Tibial nerve (tissue), 3 donors: ENCODE results near the gene UGT1A9.

Experiments
- POLR2A ChIP-seq, 2 donors: fragments of 450-650 bp; IDR thresholded peaks; one replicate each; pipeline ENCODE4 v1.6.1; 2017; ENCODE audit warnings: antibody characterized with exemption in 2 of 2, mild to moderate bottlenecking in 2 of 2, moderate library complexity in 2 of 2
- TF ChIP-seq, protein P1 (sequence below), 5 experiments: fragments of 200-600 bp in 3 of 5; fragments of 450-650 bp in 2 of 5; sonication (generic) in 3 of 5; IDR thresholded peaks; one replicate each; pipeline ENCODE4 v1.5.1; 2016 to 2019; ENCODE audit warnings: antibody characterized with exemption in 5 of 5, mild to moderate bottlenecking in 3 of 5, moderate library complexity in 2 of 5

- TF ChIP-seq, protein P1, sequence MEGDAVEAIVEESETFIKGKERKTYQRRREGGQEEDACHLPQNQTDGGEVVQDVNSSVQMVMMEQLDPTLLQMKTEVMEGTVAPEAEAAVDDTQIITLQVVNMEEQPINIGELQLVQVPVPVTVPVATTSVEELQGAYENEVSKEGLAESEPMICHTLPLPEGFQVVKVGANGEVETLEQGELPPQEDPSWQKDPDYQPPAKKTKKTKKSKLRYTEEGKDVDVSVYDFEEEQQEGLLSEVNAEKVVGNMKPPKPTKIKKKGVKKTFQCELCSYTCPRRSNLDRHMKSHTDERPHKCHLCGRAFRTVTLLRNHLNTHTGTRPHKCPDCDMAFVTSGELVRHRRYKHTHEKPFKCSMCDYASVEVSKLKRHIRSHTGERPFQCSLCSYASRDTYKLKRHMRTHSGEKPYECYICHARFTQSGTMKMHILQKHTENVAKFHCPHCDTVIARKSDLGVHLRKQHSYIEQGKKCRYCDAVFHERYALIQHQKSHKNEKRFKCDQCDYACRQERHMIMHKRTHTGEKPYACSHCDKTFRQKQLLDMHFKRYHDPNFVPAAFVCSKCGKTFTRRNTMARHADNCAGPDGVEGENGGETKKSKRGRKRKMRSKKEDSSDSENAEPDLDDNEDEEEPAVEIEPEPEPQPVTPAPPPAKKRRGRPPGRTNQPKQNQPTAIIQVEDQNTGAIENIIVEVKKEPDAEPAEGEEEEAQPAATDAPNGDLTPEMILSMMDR (IDR thresholded peaks at IDR 0.05): no peak
- TF ChIP-seq POLR2A (IDR thresholded peaks at IDR 0.05): no peak
Observed at GRCh38 chr2:233820774-233821105, 149.0 kb downstream of the UGT1A9 start.
